ENCODE measurements around the gene CEACAM4. TPM values are rescaled to one million over a fixed set of nuclear protein-coding genes. Genes with fewer than 3 reads are reported as not detected.

Gene CEACAM4
- total and polyA plus RNA-seq, 2 of the 8 experiments (the other 6 are each of a cell fraction or from before 2014, with no cell fraction given), result not detected

DNA sequence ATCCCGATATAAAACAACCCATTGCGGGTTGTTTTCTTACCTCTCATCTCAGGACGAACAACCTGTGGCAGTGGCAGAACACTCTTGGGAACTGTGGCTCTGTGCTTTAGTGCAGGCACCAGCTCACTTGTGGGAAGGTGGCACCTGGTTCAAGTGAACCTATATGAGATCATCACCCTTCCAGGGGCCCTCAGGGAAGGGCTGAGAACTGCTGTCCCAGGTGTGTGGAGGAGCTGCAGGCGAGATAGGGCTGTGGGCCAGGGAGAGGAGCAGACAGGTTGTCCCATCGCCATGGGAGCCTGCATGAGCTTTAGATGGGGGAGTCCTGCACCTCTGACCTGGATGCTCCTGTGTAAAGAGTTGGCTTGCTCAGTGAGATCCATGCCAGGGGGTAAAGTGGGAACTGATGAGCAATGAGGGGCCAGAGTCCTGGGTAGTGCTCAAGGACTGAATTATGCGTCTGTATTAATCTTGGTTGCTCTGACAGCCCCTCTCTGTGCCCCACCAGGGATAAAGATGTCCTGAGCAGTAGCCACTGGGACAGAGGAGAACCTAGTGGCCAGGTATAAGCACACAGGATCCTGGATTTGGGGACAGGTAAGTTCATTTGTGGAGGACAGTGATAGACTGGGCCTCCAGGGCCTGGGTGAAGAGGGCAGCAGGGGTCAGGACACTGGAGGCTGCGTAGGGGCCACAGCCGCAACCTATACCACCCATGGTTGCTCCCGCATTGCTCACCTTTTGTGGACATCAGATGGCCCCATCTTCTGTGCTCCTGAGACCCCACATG is 8.7 kb downstream of the CEACAM4 start:
- H3K23ac ChIP-seq (ENCODE audit: insufficient read length), result no peak overlapping the region
- H2AK5ac ChIP-seq (ENCODE audit: low read depth, low read length), result no peak overlapping the region
- FAIRE-seq, result no peak
- H2BK20ac ChIP-seq (ENCODE audit: low read length), result no peak overlapping the region
- no peak overlapping the region for H3K56ac ChIP-seq (replicated peaks; ENCODE audit: insufficient read length, low read depth, low read length)
- H4K8ac ChIP-seq (ENCODE audit: extremely low read depth, insufficient read depth, low read length), result no peak overlapping the region
- H3K18ac ChIP-seq (ENCODE audit: extremely low read depth, low read length), result no peak overlapping the region
- no peak overlapping the region for H2AFZ ChIP-seq (ENCODE audit: low read length)
- no peaks in the 10 kb centered on the region for H3K4me1 ChIP-seq (replicated peaks in 1 of 4; ENCODE audit: control insufficient read depth in 3 of 4, insufficient read depth in 4 of 4, low read length in 3 of 4)
- WGBS, 2 experiments (ENCODE audit: extremely low coverage in 1 of 2, insufficient coverage in 1 of 2, insufficient read length in 1 of 2, insufficient replicate concordance in 2 of 2, low coverage in 1 of 2, low lambda C conversion rate in 2 of 2, missing lambda C conversion rate in 1 of 2), result 61% methylated on average over 9 of the region's 9 CpGs; no CpG with 5 or more reads in 1 of the 2 experiments
- no peaks in the 10 kb centered on the region for H3K36me3 ChIP-seq (ENCODE audit: control insufficient read depth in 2 of 4, insufficient read depth in 4 of 4, low read length in 3 of 4)
- no peaks in the 10 kb centered on the region for H3K79me1 ChIP-seq (ENCODE audit: low read depth, low read length)
- no peak overlapping the region for H3K9ac ChIP-seq (replicated peaks in 1 of 4; ENCODE audit: extremely low read depth in 1 of 4, low read depth in 3 of 4, low read length in 3 of 4)
- no peak overlapping the region for H2BK5ac ChIP-seq (ENCODE audit: low read depth, low read length)
- no peak overlapping the region for H3K4me2 ChIP-seq (ENCODE audit: insufficient read depth in 1 of 2, low read depth in 2 of 2, low read length in 2 of 2)
- H3K79me2 ChIP-seq (ENCODE audit: control insufficient read depth in 1 of 2, insufficient read depth in 2 of 2, low read length in 2 of 2), result no peaks in the 10 kb centered on the region
- no peak overlapping the region for H2BK15ac ChIP-seq (ENCODE audit: low read length)
- H3K23me2 ChIP-seq (ENCODE audit: low read depth, low read length), result no peaks in the 10 kb centered on the region; the same call in 1 of the 2 replicates
- no peak overlapping the region for H3K4ac ChIP-seq (replicated peaks; ENCODE audit: insufficient read length, low read depth, low read length)
- no peak overlapping the region for H3K27ac ChIP-seq (ENCODE audit: low read depth, low read length)
- DNase-seq (ENCODE audit: low read depth in 1 of 2, low spot score in 2 of 2), result no peak
- 0 out of 7 replicates have a peak, but pooled peaks cover 0 to 2% (median 0%) of the 10 kb centered on the region in 4 experiments for H3K27me3 ChIP-seq (replicated peaks in 1 of 4; ENCODE audit: control insufficient read depth in 3 of 4, extremely low read depth in 1 of 4, insufficient read depth in 3 of 4, low read length in 3 of 4)
- POLR2A ChIA-PET (ENCODE audit: partially characterized antibody), result no interaction called here
- H2BK120ac ChIP-seq (replicated peaks; ENCODE audit: low read depth, low read length), result no peak overlapping the region
- no peaks in the 10 kb centered on the region for H4K20me1 ChIP-seq (replicated peaks in 1 of 2; ENCODE audit: control insufficient read depth in 1 of 2, insufficient read depth in 2 of 2, low read length in 2 of 2)
- H3K14ac ChIP-seq (ENCODE audit: insufficient read length), result no peak overlapping the region
- no peak overlapping the region for H2BK12ac ChIP-seq (ENCODE audit: low read depth, low read length)
- H3K9me3 ChIP-seq (ENCODE audit: insufficient read depth in 2 of 2, low read depth in 1 of 2, low read length in 1 of 2), result peaks cover 79 to 87% of the 10 kb centered on the region in 2 experiments
- H3K4me3 ChIP-seq (ENCODE audit: extremely low read depth in 1 of 4, insufficient read depth in 2 of 4, low read depth in 3 of 4, low read length in 4 of 4), result no peak overlapping the region
- H4K5ac ChIP-seq (ENCODE audit: insufficient read length, low read depth, low read length), result no peak overlapping the region
- CTCF ChIA-PET (ENCODE audit: partially characterized antibody), result interaction anchor here (0.7 to 1.1 kb wide), 2 partner anchors 24 kb away, joined by 3 to 4 read pairs; no protein-coding TSS in a partner anchor
- H4K91ac ChIP-seq (replicated peaks; ENCODE audit: insufficient read length, low read length), result no peak overlapping the region
- TF ChIP-seq RAD21 (IDR thresholded peaks at IDR 0.05 in 1 of 2, conservative IDR thresholded peaks at IDR 0.05 in 1 of 2; ENCODE audit: low read depth in 2 of 2, low read length in 2 of 2) (no peak), TEAD4 (IDR thresholded peaks at IDR 0.05; ENCODE audit: low read depth, low read length) (no peak), SP4 (IDR thresholded peaks at IDR 0.05; ENCODE audit: low read length) (no peak), RFX5 (IDR thresholded peaks at IDR 0.05; ENCODE audit: borderline replicate concordance, low read depth, low read length) (no peak), NANOG (IDR thresholded peaks at IDR 0.05; ENCODE audit: insufficient read depth, low read depth, low read length, poor library complexity, severe bottlenecking) (no peak), SP1 (IDR thresholded peaks at IDR 0.05; ENCODE audit: low read depth, low read length) (no peak), RXRA (IDR thresholded peaks at IDR 0.05; ENCODE audit: insufficient read depth, low read depth, low read length) (no peak), YY1 (IDR thresholded peaks at IDR 0.05; ENCODE audit: low read depth, low read length) (no peak), POLR2A (IDR thresholded peaks at IDR 0.05; ENCODE audit: control extremely low read depth in 1 of 2, low read depth in 2 of 2, low read length in 2 of 2) (no peak), PHF8 (conservative IDR thresholded peaks at IDR 0.05; ENCODE audit: low read depth, low read length) (no peak), KDM4A (IDR thresholded peaks at IDR 0.05; ENCODE audit: low read depth, low read length, severe bottlenecking) (no peak), JUN (IDR thresholded peaks at IDR 0.05; ENCODE audit: low read depth, low read length) (no peak), KDM1A (IDR thresholded peaks at IDR 0.05; ENCODE audit: borderline replicate concordance, low read length) (no peak), CHD2 (IDR thresholded peaks at IDR 0.05; ENCODE audit: low read length) (no peak)
